HepG2 (cell line): ENCODE data around the gene LLGL2. TPM values are rescaled to one million over a fixed set of nuclear protein-coding genes. Genes with fewer than 3 reads are reported as not detected.

ENCODE experiments used
- AKAP8 ChIP-seq: sonication (generic); formaldehyde crosslinking; IDR thresholded peaks from 2 replicates; pipeline ENCODE4 v1.5.1; 2020; ENCODE audit warnings: mild to moderate bottlenecking, missing genetic modification reagents
- ETV5 ChIP-seq: IDR thresholded peaks from 2 replicates; pipeline ENCODE4 v1.6.1; 2018; ENCODE audit warnings: missing biosample characterization, missing genetic modification reagents, inconsistent platforms, borderline replicate concordance
- FLYWCH1 ChIP-seq: sonication (generic); formaldehyde crosslinking; IDR thresholded peaks from 2 replicates; pipeline ENCODE4 v1.8.1; 2023; ENCODE audit warnings: mild to moderate bottlenecking, missing genetic modification reagents
- GTF2F1 ChIP-seq: fragments of 150-350 bp; IDR thresholded peaks from 2 replicates; pipeline ENCODE4 v1.6.1; 2014; ENCODE audit warnings: low read length
- HNRNPLL ChIP-seq: fragments of 200-400 bp; formaldehyde crosslinking; IDR thresholded peaks from 2 replicates; pipeline ENCODE4 v1.6.1; 2017; ENCODE audit warnings: mild to moderate bottlenecking, low read depth, low read length; ENCODE audit not compliant: poor library complexity, severe bottlenecking
- IKZF1 ChIP-seq: fragments of 450-650 bp; IDR thresholded peaks from 2 replicates; pipeline ENCODE4 v1.7.1; 2016
- KLF9 ChIP-seq: IDR thresholded peaks from 2 replicates; pipeline ENCODE4 v1.6.1; 2016; ENCODE audit warnings: low read depth
- PAX8 ChIP-seq: sonication (generic); formaldehyde crosslinking; IDR thresholded peaks from 2 replicates; pipeline ENCODE4 v1.8.0; 2022; ENCODE audit warnings: mild to moderate bottlenecking, missing genetic modification reagents, borderline replicate concordance
- ZEB1 ChIP-seq: IDR thresholded peaks from 2 replicates; pipeline ENCODE4 v1.6.1; 2012; ENCODE audit warnings: mild to moderate bottlenecking, low read depth, inconsistent platforms; ENCODE audit not compliant: insufficient replicate concordance
- ZNF768 ChIP-seq: sonication (generic); formaldehyde crosslinking; IDR thresholded peaks from 2 replicates; pipeline ENCODE4 v1.4.0; 2020; ENCODE audit warnings: missing genetic modification reagents
- ZNF776 ChIP-seq: sonication (generic); formaldehyde crosslinking; IDR thresholded peaks from 2 replicates; pipeline ENCODE4 v1.4.0; 2020; ENCODE audit warnings: mild to moderate bottlenecking, missing genetic modification reagents
- ZNF781 ChIP-seq: sonication (generic); formaldehyde crosslinking; IDR thresholded peaks from 2 replicates; pipeline ENCODE4 v1.5.1; 2020; ENCODE audit warnings: borderline replicate concordance, mild to moderate bottlenecking, missing genetic modification reagents; ENCODE audit errors: not compliant biosample characterization
- polyA plus RNA-seq, 8 experiments: library from polyadenylated mRNA; depleted of rRNA in 3 of 8; stranded (reverse) in 7 of 8; unstranded in 1 of 8; fragments of >200 nt; fragmentation: Illumina TruSeq in 4 of 8; extraction: Trizol in 4 of 8; gene quantifications; 2 replicates each; pipeline versions ENCODE4 v1.2.1 to v1.2.3, GENCODE V29; 2011 to 2016; ENCODE audit warnings: low read depth in 4 of 8, missing spikeins in 1 of 8, mixed read lengths in 1 of 8; ENCODE audit not compliant: insufficient read depth in 1 of 8
- total RNA-seq, 5 experiments: library from RNA; depleted of rRNA; stranded (reverse); fragments of >200 nt; fragmentation: Illumina TruSeq; extraction: Trizol; gene quantifications; 2 replicates each; pipeline ENCODE4 v1.2.3, GENCODE V29; 2016; ENCODE audit warnings: low read depth in 1 of 5
- TF ChIP-seq, protein P1 (sequence below): sonication (generic); formaldehyde crosslinking; IDR thresholded peaks from 2 replicates; pipeline ENCODE4 v1.4.0; 2020; ENCODE audit warnings: missing genetic modification reagents
- TF ChIP-seq, protein P2 (sequence below): sonication (generic); formaldehyde crosslinking; IDR thresholded peaks from 2 replicates; pipeline ENCODE4 v1.4.0; 2020; ENCODE audit warnings: mild to moderate bottlenecking, low read depth, missing genetic modification reagents
- TF ChIP-seq, protein P3 (sequence below): IDR thresholded peaks from 2 replicates; pipeline ENCODE4 v1.6.1; 2016
- TF ChIP-seq, protein P4 (sequence below): sonication (generic); formaldehyde crosslinking; IDR thresholded peaks from 2 replicates; pipeline ENCODE4 v1.4.0; 2020; ENCODE audit warnings: missing genetic modification reagents, mild to moderate bottlenecking, borderline replicate concordance
- TF ChIP-seq, protein P5 (sequence below): IDR thresholded peaks from 2 replicates; pipeline ENCODE4 v1.6.1; 2016; ENCODE audit warnings: missing compliant biosample characterization, missing genetic modification reagents, borderline replicate concordance
- TF ChIP-seq, protein P6 (sequence below): sonication (generic); formaldehyde crosslinking; IDR thresholded peaks from 2 replicates; pipeline ENCODE4 v1.4.0; 2020; ENCODE audit warnings: missing genetic modification reagents, borderline replicate concordance

Gene LLGL2
- total and polyA plus RNA-seq, 2 of the 13 experiments (the other 11 are each of a cell fraction or from before 2014, with no cell fraction given), result 83.0 to 86.7 TPM

DNA sequence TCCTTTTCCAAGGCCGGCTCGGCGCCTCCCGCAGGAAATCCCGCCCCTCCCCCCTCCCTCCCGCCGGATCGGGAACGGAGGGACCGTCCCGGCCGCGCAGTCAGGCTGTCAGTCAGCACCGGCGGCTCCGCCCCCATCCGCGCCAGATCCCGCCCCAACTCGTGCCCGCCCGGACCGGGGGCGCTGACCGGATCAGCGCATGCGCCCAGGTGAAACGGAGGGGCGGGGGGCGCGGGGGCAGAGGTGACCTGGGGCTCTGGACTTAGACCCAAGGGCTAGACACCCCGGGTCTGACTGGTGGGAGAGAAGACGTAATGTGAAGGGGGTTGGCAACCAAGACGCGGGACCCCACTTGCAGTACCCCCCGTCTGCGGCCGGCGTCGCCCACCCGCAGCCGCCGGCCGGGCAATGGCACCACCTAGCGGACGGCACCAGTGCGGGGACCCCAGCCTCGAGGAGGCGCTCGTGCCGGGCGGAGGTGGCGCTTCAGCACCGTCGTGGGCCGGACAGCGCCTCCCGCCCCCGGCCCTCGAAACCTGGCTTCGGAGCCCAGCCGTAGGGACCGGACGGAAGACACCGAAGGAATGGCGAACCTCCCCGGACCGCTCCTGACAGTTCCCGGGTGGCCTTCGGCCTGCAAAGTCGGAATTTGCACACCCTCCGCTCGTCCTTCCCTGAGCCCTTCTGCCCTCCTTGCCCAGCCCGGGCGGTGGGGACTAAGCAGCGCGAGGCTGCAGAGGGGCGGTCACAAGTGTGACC lies 9.8 kb upstream of the LLGL2 start, which contains the start of gene CASKIN2 (continued):
- TF ChIP-seq, protein P1, sequence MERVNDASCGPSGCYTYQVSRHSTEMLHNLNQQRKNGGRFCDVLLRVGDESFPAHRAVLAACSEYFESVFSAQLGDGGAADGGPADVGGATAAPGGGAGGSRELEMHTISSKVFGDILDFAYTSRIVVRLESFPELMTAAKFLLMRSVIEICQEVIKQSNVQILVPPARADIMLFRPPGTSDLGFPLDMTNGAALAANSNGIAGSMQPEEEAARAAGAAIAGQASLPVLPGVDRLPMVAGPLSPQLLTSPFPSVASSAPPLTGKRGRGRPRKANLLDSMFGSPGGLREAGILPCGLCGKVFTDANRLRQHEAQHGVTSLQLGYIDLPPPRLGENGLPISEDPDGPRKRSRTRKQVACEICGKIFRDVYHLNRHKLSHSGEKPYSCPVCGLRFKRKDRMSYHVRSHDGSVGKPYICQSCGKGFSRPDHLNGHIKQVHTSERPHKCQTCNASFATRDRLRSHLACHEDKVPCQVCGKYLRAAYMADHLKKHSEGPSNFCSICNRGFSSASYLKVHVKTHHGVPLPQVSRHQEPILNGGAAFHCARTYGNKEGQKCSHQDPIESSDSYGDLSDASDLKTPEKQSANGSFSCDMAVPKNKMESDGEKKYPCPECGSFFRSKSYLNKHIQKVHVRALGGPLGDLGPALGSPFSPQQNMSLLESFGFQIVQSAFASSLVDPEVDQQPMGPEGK (CRISPR knock-in tag), result peak; percentile 87
- TF ChIP-seq ZEB1 (peak; percentile 75), FLYWCH1 (no peak), ZNF768 (CRISPR knock-in tag) (peak; percentile 85), HNRNPLL (peak; percentile 70), KLF9 (no peak), ZNF776 (CRISPR knock-in tag) (peak; percentile 99; the same call in 1 of the 2 replicates), IKZF1 (no peak), ETV5 (peak; percentile 66), PAX8 (0 out of 2 replicates have a peak, but pooled peaks have one; percentile 52), GTF2F1 (no peak), AKAP8 (CRISPR knock-in tag) (peak; percentile 93), ZNF781 (CRISPR knock-in tag) (peak; percentile 97)
- TF ChIP-seq, protein P2, sequence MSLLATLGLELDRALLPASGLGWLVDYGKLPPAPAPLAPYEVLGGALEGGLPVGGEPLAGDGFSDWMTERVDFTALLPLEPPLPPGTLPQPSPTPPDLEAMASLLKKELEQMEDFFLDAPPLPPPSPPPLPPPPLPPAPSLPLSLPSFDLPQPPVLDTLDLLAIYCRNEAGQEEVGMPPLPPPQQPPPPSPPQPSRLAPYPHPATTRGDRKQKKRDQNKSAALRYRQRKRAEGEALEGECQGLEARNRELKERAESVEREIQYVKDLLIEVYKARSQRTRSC (CRISPR knock-in tag), result peak; percentile 91; the same call in 1 of the 2 replicates
- TF ChIP-seq, protein P3, sequence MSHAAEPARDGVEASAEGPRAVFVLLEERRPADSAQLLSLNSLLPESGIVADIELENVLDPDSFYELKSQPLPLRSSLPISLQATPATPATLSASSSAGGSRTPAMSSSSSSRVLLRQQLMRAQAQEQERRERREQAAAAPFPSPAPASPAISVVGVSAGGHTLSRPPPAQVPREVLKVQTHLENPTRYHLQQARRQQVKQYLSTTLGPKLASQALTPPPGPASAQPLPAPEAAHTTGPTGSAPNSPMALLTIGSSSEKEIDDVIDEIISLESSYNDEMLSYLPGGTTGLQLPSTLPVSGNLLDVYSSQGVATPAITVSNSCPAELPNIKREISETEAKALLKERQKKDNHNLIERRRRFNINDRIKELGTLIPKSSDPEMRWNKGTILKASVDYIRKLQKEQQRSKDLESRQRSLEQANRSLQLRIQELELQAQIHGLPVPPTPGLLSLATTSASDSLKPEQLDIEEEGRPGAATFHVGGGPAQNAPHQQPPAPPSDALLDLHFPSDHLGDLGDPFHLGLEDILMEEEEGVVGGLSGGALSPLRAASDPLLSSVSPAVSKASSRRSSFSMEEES (CRISPR knock-in tag), result peak; percentile 92
- TF ChIP-seq, protein P4, sequence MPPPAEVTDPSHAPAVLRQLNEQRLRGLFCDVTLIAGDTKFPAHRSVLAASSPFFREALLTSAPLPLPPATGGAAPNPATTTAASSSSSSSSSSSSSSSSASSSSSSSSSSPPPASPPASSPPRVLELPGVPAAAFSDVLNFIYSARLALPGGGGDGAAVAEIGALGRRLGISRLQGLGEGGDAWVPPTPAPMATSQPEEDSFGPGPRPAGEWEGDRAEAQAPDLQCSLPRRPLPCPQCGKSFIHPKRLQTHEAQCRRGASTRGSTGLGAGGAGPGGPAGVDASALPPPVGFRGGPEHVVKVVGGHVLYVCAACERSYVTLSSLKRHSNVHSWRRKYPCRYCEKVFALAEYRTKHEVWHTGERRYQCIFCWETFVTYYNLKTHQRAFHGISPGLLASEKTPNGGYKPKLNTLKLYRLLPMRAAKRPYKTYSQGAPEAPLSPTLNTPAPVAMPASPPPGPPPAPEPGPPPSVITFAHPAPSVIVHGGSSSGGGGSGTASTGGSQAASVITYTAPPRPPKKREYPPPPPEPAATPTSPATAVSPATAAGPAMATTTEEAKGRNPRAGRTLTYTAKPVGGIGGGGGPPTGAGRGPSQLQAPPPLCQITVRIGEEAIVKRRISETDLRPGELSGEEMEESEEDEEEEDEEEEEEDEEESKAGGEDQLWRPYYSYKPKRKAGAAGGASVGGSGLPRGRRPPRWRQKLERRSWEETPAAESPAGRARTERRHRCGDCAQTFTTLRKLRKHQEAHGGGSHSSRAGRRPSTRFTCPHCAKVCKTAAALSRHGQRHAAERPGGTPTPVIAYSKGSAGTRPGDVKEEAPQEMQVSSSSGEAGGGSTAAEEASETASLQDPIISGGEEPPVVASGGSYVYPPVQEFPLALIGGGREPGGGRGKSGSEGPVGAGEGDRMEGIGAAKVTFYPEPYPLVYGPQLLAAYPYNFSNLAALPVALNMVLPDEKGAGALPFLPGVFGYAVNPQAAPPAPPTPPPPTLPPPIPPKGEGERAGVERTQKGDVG (CRISPR knock-in tag), result peak; percentile 92; the same call in 1 of the 2 replicates
- TF ChIP-seq, protein P5, sequence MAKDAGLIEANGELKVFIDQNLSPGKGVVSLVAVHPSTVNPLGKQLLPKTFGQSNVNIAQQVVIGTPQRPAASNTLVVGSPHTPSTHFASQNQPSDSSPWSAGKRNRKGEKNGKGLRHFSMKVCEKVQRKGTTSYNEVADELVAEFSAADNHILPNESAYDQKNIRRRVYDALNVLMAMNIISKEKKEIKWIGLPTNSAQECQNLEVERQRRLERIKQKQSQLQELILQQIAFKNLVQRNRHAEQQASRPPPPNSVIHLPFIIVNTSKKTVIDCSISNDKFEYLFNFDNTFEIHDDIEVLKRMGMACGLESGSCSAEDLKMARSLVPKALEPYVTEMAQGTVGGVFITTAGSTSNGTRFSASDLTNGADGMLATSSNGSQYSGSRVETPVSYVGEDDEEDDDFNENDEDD, result peak; percentile 76
- TF ChIP-seq, protein P6, sequence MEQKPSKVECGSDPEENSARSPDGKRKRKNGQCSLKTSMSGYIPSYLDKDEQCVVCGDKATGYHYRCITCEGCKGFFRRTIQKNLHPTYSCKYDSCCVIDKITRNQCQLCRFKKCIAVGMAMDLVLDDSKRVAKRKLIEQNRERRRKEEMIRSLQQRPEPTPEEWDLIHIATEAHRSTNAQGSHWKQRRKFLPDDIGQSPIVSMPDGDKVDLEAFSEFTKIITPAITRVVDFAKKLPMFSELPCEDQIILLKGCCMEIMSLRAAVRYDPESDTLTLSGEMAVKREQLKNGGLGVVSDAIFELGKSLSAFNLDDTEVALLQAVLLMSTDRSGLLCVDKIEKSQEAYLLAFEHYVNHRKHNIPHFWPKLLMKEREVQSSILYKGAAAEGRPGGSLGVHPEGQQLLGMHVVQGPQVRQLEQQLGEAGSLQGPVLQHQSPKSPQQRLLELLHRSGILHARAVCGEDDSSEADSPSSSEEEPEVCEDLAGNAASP (CRISPR knock-in tag), result peak; percentile 82
